ENCODE data around the gene SLC25A47.
"Not testable (repeated sequence)": the region's sequence is repeated elsewhere in the genome, so short reads cannot be mapped to it uniquely, and the experiment has no call there.

Gene SLC25A47

DNA sequence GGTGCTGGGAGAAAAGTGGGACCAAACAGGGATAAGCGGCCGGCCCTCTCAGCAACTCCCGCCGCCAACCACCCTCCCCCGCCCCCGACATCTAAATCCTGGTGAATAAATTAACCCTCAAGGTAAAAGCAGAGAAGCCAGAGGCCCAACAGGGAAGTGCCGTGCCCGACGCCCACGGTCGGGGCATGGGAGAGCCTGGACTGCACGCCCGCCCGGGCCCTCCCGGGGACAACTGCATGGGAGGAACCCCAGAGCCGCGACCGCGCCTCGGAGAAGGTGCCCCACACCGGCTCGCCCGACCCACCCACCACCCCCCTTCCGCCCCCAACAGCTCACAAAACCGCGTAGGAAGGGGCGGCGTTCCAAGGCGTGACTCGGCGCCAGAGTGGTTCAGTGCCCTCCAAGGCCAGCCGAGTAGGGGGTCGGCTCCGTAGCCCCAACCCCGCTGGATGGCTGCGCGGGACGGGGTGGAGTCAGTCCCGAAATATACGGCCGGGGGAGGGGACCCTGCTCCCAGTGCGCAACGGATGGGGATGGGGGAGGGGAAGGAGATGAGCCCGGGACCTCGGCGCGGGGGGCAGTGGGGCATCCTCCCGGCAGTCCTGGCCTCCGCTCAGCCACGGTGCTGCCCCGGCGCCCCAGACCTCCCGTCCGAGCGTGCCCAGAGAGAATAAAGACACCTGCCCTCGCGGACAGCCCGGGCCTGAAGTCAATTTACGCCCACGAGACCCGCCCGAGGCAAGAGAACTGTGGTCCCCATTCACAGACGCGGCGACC is 17.6 kb upstream of the SLC25A47 start:
- no peak for DNase-seq (ENCODE audit: low spot score)

DNA sequence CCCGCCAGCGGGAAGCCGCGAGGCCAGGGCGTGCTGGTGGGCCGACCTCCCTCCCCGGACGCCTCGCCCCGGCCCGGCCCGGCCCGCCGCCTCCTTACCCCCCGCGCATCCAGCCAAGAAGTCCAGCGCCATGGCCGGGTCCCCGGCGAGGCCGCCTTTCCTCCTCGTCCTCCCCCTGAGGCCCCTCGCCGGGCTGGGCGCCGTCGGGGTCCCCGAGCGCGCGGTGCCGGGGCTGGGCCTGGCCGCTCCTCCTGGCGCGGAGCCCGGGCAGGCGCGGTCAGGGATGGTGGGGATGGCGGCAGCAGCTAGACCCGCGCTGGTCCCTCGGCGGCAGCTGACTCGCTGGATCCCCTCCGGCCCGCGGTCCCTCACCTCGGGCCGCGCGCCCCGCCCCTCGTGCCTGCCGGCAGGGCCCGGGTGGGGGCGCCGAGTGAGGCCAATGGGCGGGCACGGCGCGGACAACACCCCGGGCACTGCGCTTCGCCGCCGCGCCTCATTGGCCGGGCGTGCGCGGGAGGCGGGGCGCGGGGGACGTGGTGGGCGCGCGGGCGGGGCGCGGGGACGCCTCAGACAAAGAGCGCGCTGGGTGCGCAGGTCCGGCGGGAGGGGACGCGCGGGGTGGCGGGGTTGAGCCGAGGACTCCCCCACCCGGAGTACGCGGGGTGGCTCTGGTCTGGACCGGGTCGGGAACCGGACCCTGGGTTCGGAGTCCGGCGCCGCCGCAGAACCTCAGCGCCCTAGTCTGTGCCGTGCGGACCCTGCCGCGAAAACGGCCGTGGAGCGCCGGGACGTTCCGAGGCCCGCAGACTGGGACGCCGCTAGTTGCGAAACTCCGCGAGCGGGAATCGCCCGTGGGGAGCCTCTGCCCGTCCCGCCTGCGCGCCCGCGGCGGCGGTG is 16.8 kb upstream of the SLC25A47 start, which contains the start of gene SLC25A29:
Gene SLC25A29 (minus strand): TSS at position 344 of the 897 bp plus-strand sequence. CDS start 212 bp downstream, at position 132.
- peak; percentile 91 for DNase-seq (ENCODE audit: low spot score)

DNA sequence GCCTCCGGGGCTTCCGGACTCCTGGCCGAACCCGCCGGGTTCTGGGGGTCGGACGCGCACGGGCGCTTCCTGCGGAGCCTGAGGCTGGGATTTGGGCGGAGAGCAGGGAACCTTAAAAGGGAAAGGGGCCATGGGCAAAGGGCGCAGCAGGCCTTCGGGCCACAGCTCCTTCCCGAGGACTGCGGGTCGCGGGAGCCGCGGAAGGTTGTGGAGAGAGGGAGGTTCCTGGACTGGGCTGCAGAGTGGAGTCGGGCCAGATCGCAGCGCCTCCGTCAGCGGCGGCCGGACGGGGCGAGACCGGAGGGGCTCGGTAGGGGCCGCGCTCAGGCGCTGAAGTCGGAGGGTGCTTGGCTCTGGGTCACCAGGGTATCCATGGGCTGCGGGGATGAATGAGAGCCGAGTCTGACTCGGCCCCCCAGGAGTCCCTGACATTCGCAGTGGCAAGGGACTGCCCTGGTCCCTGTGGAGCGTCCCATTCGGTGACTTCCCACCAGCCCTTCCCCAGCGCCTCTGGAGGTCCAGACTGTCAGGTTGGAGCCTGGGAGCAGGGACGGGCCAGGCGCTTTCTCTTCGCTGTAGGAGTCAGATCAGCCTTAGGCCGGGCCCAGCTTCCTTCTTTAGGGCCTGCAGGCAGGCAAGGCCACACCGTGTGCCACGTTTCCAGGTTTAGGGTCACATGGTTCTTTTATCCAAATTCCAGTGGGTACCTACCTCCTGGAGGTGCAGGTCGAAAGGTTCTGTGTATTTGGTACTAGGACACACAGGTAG is 16.0 kb upstream of the SLC25A47 start:
- no peak for DNase-seq (ENCODE audit: low spot score)

DNA sequence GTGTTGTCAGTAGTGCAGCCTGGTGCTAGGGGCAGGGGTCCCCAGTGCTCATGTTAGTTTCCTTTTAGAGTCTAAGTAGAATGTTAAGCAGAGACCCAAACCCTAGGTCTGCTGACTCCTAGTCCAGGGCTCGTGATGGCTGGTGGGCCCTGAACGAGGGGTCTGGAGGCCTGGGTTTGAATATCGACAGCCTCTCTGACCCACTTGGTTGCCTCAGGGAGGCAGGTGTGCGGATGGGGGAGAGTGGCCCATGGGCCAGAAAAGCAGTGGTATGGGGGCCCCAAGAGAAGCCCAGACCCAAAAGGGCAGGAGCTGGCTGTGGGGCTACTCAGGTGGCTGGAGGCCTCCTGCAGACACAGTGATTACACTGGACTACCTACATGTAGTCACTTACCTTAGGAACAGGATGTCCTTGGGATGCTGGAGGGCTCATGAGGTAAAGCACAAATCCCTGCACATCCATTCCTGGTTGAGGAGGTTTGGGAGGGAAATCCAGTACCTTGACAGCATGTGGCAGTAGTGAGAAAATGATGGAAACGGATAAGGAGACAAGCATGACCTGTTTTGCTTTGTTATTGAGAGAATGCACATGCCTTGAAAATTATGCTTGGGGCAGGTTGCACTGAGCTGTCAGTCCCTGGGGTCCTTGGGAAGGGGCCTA is 15.2 kb upstream of the SLC25A47 start:
- DNase-seq (ENCODE audit: low spot score) = no peak

DNA sequence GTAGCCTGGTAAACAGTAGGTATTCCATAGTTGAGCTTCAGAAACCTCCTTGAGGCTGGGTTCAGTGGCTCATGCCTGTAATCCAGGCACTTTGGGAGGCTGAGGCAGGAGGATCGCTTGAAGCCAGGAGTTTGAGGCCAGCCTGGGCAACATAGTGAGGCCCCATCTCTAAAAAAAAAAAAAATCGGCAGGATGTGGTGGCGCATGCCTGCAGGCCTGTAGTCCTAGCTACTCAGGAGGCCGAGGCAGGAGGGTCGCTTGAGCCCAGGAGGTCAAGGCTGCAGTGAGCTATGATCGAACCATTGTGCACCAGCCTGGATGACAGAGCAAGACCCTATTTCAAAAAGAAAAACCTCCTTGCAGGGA is 14.7 kb upstream of the SLC25A47 start:
- DNase-seq (ENCODE audit: low spot score) = not testable (repeated sequence)

DNA sequence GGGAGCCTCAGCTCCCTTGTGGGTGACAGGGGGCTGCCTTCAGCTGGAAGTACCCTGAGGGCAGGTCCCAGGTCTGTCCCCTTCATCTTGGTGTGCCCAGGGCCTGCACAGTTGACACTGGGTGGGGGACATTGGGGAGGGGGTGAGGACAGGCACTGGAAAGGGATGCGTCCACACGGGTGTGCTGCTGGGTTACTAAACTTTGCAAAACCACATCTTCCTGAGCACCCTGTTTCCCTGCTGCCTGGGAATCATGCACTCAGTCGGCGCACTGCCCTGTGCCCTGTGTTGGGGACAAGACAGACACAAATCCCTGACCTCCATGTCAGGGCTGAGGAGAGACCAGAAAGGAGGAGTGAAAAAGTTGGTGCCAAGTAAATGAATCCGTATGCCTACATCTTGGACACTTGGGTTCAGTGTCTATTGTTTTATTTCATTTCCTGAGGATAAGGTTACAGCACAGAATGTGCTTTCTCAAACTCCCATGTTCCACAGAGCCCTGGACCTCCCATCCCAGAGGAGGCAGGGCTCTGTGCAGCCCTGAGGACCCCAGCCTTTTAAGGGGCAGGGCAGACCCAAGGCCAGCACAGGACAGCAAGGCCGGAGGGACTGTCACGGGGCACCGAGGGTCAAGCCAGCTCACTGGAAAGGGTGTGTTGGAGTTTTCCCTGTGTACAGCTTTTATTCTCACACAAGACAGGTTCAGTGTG is 14.0 kb upstream of the SLC25A47 start:
- DNase-seq (ENCODE audit: low spot score) = no peak

DNA sequence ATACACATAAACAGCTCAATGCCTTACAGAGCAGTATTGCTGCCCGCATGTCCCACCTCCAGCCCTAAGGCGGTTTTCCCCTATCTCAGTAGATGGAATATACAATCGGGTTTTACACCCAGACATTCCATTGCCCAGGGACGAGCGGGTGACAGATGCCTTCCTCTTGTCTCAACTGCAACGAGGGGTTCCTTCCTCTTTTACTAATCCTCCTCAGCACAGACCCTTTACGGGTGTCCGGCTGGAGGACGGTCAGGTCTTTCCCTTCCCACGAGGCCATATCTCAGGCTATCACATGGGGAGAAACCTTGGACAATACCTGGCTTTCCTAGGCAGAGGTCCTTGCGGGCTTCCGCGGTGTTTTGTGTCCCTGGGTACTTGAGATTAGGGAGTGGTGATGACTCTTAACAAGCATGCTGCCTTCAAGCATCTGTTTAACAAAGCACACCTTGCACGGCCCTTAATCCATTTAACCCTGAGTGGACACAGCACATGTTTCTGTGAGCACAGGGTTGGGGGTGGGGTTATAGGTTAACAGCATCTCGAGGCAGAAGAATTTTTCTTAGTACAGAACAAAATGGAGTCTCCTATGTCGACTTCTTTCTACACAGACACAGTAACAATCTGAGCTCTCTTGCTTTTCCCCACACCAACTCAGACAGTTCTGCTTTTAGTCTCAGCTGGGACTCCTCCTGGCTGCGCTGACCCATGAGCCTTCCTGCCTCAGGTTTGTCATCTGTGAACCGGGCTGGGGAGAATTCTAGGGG is 10.8 kb upstream of the SLC25A47 start:
- not testable (repeated sequence) for DNase-seq (ENCODE audit: low spot score)

DNA sequence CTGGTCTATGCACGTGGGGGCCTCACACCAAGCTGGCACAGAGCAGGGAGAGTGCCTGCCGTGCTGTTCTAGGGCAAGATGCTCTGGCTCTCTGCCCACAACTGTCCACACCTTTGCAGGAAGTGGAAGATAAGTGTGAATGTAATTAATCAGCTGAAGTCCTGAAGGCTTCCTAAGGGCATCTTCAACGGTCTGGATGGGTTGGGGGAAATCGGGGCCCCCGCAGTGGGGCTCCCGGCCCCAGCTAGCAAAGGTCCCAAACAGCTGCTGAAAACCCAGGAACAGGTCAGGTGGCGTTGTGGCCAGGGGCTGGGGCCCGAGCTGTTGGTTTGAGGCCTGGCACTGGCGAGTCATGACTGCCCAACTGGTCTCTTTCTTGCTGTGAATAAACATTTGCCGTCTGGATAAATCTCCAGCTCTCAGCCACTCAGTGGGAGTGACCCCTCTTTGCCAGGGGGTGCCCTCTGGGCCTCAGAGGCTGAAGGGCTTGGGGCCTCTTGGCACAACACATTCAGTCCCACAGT is 10.2 kb upstream of the SLC25A47 start:
- DNase-seq (ENCODE audit: low spot score) = no peak

DNA sequence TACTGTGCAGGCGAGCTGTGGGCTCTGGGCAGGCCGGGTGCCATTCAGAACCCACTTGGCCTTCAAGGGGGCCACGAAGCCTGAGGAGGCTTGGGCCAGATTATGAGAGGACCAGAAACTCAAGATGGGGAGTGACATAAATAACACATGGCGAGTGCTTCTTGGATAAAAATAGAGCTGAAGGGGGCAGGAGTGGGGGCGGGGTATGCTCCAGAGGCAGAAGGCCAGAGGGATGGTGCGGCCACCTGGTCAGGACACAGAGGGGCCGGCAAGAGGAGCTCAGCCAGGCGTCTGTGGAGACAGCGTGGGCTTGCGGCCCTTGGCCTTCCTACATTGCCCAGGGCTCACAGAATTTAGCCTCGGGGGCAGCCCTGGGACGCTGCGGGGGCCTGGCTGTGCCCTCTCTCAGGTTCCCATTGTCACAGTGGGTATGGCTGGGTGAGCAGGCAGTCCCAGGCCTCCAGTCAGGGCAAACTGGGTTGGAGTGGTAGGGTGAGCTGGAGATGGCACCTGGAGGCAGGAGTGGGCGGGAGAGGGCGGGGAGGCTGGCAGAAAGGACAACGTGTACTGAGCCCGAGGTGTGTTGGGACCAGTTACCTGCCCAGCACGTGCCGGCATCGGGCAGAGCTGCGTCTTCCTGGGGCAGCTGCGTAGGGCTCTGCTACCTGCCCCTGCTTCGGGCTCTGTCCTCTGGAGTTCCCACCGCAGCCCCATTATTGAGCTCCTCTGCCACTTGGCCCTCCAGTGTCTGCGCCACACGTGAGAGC is 9.5 kb upstream of the SLC25A47 start:
- no peak for DNase-seq (ENCODE audit: low spot score)

DNA sequence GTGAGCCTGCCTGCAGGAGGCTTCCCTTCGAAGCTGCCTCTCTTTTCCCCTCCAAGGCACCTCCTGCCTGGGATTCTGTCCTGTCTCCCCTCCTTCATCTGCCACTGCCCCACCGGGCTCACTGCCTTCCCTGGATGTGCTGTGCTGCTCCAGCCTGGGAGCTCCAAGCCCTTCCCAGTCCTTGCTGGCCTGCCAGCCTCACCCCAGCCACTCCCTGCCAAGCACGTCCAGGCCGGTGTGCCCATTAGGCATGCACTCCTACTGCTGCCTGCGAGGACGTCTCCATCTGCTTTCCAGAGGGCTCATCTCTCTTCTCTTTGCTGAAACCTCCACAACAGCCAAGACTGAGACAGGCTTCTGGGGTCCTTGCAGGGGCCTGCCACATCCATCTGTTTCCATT is 8.4 kb upstream of the SLC25A47 start:
- DNase-seq (ENCODE audit: low spot score) = no peak

DNA sequence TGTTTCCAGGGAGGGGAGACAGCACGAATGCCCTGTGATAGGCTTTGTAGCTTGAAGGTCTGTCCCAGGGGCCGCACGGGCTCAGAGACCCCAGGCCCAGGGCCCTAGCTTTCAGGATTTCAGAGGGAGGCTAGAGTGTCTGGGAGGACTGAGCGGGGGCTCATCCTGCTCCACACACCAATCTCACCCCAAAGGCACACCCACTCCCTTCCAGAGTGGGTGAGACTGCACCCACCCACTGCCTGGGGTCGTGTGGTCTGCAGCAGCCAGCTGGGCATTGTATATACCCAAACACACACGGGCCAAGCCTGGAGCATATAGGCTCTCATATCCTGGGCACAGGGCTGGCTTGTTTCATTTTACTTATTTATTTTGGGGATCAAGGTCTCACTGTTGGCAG is 5.8 kb upstream of the SLC25A47 start:
- DNase-seq (ENCODE audit: low spot score) = no peak

DNA sequence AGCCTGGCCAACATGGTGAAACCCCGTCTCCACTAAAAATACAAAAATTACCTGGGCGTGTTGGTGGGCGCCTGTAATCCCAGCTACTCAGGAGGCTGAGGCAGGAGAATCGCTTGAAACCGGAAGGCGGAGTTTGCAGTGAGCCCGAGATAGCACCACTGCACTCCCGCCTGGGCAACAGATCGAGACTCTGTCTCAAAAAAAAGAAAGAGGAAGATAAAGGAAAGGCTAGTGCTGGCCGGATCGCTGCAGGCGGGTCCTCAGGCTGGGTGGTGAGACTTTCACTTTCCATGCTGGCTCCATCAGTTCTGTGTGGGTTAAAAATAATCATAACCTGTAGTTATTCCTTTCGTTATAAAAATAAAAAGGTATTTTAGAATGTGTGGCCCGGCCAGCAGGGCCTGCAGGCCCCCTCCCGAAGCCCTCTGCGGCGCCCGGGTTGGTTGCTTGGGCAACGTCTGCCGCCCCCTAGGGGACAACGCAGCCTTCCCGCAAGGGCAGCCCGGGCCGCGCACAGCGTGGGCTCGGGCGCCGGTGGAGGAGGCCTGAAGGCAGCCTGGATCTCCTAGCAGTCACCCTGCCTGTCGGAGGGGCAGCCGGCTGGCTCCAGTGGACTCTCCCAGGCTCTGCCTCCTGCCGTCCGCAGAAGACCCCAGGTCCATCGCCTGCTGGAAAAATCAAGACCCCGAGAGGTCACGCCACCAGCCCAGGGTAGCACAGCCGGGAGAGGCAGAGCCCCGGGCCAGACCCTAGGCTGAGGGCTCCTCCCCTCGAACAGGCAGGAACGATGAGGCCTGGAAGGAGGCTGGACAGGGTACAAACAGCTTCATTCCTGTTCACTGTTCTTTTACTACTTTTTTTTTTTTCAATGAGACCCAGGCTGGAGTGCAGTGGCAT is 5.0 kb upstream of the SLC25A47 start:
- peak; percentile 30 for DNase-seq (ENCODE audit: low spot score)

DNA sequence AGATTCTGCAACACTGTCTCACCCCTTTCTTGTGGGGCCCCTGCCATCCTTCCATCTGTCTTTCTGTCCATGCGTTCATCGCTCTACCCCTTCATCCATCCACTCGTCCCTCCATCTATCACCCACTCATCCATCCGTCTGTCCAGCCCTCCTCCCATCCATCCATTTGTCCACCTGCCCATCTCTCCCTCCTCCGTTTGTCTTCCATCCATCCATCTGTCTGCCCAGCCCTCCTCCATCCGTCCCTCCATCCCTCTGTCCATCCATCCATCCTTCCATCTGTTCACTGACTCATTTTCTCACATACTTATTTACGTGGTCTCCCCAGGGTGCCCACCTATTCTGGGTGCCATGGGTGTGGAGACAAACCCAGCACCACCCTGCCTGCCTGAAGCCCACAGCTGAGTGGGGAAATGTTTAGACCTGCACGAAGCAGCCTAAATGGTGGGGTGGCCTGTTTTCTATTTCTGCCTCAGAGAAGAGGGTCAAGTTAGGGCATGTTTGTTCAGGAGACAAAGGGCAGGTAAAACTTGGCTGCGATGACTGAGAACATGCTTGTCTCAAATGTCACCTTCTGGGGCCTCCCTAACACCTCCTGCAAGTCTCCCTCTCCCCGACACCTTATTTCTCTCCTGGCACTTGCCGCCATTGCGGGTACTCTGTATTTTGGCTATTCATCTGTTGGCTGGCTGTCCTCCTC is 2.8 kb upstream of the SLC25A47 start:
- DNase-seq (ENCODE audit: low spot score) = no peak

DNA sequence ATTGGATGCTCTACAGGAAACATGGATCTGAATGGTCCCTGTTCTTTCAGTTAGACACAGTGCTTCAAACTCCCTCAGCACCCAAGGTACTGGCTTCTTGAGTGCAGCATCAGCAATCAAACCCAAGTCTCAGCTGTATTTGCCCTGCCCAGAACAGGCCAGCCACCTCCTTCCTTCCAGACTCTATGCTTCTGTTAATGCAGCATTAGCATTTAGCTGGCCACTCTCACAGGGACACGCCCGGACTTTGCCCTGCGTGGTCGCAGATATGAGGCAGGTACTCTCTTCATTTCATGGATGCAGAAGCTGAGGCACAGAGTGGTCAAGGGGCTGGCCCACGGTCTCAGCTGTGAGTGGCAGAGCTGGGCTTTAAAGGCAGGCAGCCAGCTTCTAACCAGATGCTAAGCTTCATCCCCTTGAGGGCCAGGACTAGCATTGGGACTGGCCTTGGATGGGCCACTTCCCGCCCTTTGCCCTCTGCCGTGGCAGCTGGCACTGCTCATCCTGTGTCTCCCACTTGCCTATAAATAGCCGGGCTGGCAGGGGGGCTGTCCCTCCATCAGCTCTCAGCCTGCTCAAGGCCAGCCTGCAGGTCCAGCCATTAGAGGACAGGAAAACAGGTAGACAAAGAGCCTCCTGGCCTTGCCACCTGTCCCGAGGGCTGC is 1.5 kb upstream of the SLC25A47 start:
- DNase-seq (ENCODE audit: low spot score) = no peak

DNA sequence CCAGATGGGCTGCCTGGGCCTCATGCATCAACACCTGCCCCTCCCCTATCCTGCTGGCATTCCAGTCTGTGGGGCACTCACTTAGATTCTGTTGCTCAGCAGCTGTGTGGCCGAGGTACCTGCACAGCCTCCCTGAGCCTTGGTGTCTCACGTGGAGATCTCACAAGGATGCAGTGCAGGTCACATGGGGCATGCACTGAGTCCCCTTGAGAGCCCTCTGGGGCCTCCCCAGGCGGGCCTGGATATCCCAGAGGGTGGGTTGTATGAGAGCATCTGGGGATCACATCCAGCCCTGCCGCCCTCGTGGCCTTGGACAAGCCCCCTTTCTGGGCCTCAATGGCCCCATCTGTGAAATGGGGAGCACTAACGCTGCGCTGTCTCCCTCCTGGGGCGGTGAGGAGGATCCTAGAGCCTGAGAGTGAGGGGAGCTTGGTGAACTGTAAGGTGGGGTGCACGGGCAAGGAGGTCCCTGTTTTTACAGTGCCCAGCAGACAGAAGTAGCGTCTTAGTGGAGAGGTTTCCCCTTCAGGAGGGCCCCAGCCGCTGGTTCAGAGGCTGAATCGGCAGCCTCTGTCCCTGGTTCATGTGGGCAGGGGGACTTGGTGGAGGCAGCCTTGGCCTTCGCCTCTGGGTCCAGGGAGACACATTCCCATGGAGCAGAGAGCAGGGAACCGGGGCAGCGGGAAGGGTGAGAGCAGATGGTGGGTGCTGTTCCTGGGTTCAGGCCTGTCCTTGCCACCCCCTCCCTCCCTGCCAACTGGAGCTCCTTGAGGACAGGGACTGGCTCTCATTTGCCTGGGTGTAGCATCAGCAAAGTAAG is 791 bp upstream of the SLC25A47 start:
- no peak for DNase-seq (ENCODE audit: low spot score)

DNA sequence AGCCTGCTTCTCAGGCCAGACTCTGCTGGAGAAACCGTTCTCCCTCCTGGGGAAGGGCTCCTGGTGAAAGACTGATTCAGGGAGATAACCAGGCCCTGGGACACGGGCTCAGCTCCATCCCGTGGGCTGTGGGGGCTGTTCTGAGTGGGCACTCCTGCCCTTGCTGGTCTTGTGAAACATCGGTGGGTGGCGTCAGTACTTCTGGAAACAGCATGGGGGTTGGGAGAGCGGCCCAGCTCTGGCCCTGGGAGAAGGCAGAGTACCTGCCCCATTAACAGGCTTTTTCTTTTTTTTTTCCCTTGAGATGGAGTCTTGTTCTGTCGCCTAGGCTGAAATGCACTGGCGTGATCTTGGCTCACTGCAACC is 786 bp downstream of the SLC25A47 start:
- DNase-seq (ENCODE audit: low spot score) = no peak

All from LoVo (cell line).